Neural progenitor cell (in vitro differentiated cells): ENCODE results near the gene NEDD9. TPM values are rescaled to one million over a fixed set of nuclear protein-coding genes. Genes with fewer than 3 reads are reported as not detected.

ENCODE experiments used
- DNase-seq: peaks from one replicate; pipeline ENCODE4 v3.0.0-alpha.2; 2016; ENCODE audit warnings: low spot score
- H2AFZ ChIP-seq: fragments of 200-600 bp; sonication (generic); replicated peaks from 2 replicates; pipeline ENCODE4 v1.6.1; 2016; ENCODE audit warnings: antibody characterized with exemption
- H3F3A ChIP-seq: fragments of 200-600 bp; sonication (generic); 2 replicates; pipeline ENCODE4 v1.6.1; 2016; ENCODE audit warnings: antibody characterized with exemption, low read depth
- H3K27ac ChIP-seq: fragments of 200-600 bp; sonication (generic); 2 replicates; pipeline ENCODE4 v1.5.1; 2016; ENCODE audit warnings: mild to moderate bottlenecking
- H3K27me3 ChIP-seq: fragments of 200-600 bp; sonication (generic); 2 replicates; pipeline ENCODE4 v1.6.1; 2016; ENCODE audit warnings: mild to moderate bottlenecking, moderate library complexity
- H3K36me3 ChIP-seq: fragments of 200-600 bp; sonication (generic); 2 replicates; pipeline ENCODE4 v1.5.1; 2016
- H3K4me1 ChIP-seq: fragments of 200-600 bp; sonication (generic); 2 replicates; pipeline ENCODE4 v1.6.1; 2016; ENCODE audit warnings: mixed run types
- H3K4me2 ChIP-seq: fragments of 200-600 bp; sonication (generic); 2 replicates; pipeline ENCODE4 v1.6.1; 2016
- H3K4me3 ChIP-seq: fragments of 200-600 bp; sonication (generic); 2 replicates; pipeline ENCODE4 v1.5.1; 2016
- H3K79me2 ChIP-seq: fragments of 200-600 bp; sonication (generic); 2 replicates; pipeline ENCODE4 v1.6.1; 2016; ENCODE audit warnings: low read depth
- H3K9ac ChIP-seq: fragments of 200-600 bp; sonication (generic); 2 replicates; pipeline ENCODE4 v1.6.1; 2016
- H3K9me3 ChIP-seq: fragments of 200-600 bp; sonication (generic); 2 replicates; pipeline ENCODE4 v1.5.1; 2016; ENCODE audit warnings: low read depth
- H4K20me1 ChIP-seq: fragments of 200-600 bp; sonication (generic); 2 replicates; pipeline ENCODE4 v1.6.1; 2016; ENCODE audit warnings: low read depth
- H3K27ac Mint-ChIP-seq: 3 replicates; pipeline ENCODE4 v1.8.0; 2021; ENCODE audit warnings: mixed read lengths
- H3K27me3 Mint-ChIP-seq: 2 replicates; pipeline ENCODE4 v1.8.0; 2022; ENCODE audit warnings: low read depth, mild to moderate bottlenecking, inconsistent platforms, moderate library complexity, mixed read lengths; ENCODE audit not compliant: insufficient read depth
- H3K36me3 Mint-ChIP-seq: 3 replicates; pipeline ENCODE4 v1.8.0; 2021; ENCODE audit warnings: mixed read lengths
- H3K4me1 Mint-ChIP-seq: 3 replicates; pipeline ENCODE4 v1.8.0; 2021; ENCODE audit warnings: mixed read lengths
- H3K4me3 Mint-ChIP-seq: 3 replicates; pipeline ENCODE4 v1.8.0; 2021; ENCODE audit warnings: mild to moderate bottlenecking, moderate library complexity, mixed read lengths
- H3K9me3 Mint-ChIP-seq: 3 replicates; pipeline ENCODE4 v1.8.0; 2020; ENCODE audit warnings: mixed read lengths
- CTCF ChIP-seq: fragments of 200-600 bp; sonication (generic); IDR thresholded peaks from 2 replicates; pipeline ENCODE4 v1.5.1; 2017; ENCODE audit warnings: antibody characterized with exemption, mild to moderate bottlenecking
- EZH2 ChIP-seq: fragments of 200-600 bp; sonication (generic); IDR thresholded peaks from 2 replicates; pipeline ENCODE4 v1.6.1; 2017; ENCODE audit warnings: antibody characterized with exemption, mild to moderate bottlenecking, moderate library complexity
- EZH2phosphoT487 ChIP-seq: fragments of 200-600 bp; sonication (generic); IDR thresholded peaks from 2 replicates; pipeline ENCODE4 v1.6.1; 2017; ENCODE audit warnings: antibody characterized with exemption
- total RNA-seq: library from RNA; depleted of rRNA; stranded (reverse); fragments of >200 nt; gene quantifications from 2 replicates; pipeline ENCODE4 v1.2.3, GENCODE V29; 2015; ENCODE audit warnings: low replicate concordance

Gene NEDD9
- total RNA-seq, 1 donor from 2014 or later = 4.9 TPM

- H3K4me1 ChIP-seq = peaks cover 30% of the 10 kb centered on the region
- peaks cover 5% of the 10 kb centered on the region for H3F3A ChIP-seq
- H3K4me2 ChIP-seq = no peak overlapping the region
- no peak overlapping the region for H2AFZ ChIP-seq
- no peak overlapping the region for H3K9ac ChIP-seq
- no peak for DNase-seq
- no peak overlapping the region for H3K4me3 ChIP-seq
- Mint-ChIP-seq H3K4me1 (peaks cover 65% of the 10 kb centered on the region), H3K9me3 (no peaks in the 10 kb centered on the region), H3K36me3 (peaks cover 51% of the 10 kb centered on the region), H3K27me3 (no peaks in the 10 kb centered on the region), H3K27ac (no peak overlapping the region), H3K4me3 (no peak overlapping the region)
- H3K27me3 ChIP-seq = no peaks in the 10 kb centered on the region
- no peaks in the 10 kb centered on the region for H3K9me3 ChIP-seq
- no peaks in the 10 kb centered on the region for H3K79me2 ChIP-seq
- TF ChIP-seq CTCF (no peak), EZH2 (no peak), EZH2phosphoT487 (no peak)
- H3K27ac ChIP-seq = no peak overlapping the region
- H4K20me1 ChIP-seq = no peaks in the 10 kb centered on the region
- no peaks in the 10 kb centered on the region for H3K36me3 ChIP-seq
Measured at GRCh38 chr6:11208854-11209253, 23.6 kb downstream of the NEDD9 start.

DNA sequence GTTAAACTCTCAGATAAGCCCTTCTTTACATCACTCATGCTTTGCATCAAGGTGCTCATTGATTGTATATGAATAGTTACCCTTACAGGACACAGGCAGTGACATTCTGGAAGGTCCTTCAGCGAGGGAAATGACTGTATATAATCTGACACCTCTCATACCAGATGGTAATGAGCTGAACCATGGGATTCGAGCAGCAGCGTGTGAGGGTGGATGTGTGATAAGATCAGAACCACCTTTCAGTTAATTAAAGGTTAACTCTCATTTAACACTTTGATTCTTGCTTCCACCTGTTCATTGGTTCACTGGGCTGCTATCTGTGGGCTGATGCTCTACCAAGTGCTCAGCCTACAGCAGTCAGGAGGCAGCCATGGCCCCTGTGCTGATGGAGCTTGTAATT lies 24.2 kb downstream of the NEDD9 start:
- no peak for TF ChIP-seq EZH2phosphoT487
- no peak for TF ChIP-seq EZH2
- no peak for TF ChIP-seq CTCF
- H3K9ac ChIP-seq = no peak overlapping the region
- no peak overlapping the region for H3K4me2 ChIP-seq
- no peaks in the 10 kb centered on the region for H3K27me3 ChIP-seq
- no peak overlapping the region for H3K4me3 ChIP-seq
- Mint-ChIP-seq H3K36me3 (peaks cover 47% of the 10 kb centered on the region), H3K27me3 (peaks cover 2% of the 10 kb centered on the region), H3K4me3 (no peak overlapping the region), H3K4me1 (peaks cover 68% of the 10 kb centered on the region), H3K9me3 (no peaks in the 10 kb centered on the region), H3K27ac (no peak overlapping the region)
- peaks cover 11% of the 10 kb centered on the region for H3F3A ChIP-seq
- no peak overlapping the region for H2AFZ ChIP-seq
- H3K9me3 ChIP-seq = no peaks in the 10 kb centered on the region
- no peak overlapping the region for H3K27ac ChIP-seq
- no peaks in the 10 kb centered on the region for H3K36me3 ChIP-seq
- no peaks in the 10 kb centered on the region for H3K79me2 ChIP-seq
- peaks cover 36% of the 10 kb centered on the region for H3K4me1 ChIP-seq
- H4K20me1 ChIP-seq = no peaks in the 10 kb centered on the region
- no peak for DNase-seq

DNA sequence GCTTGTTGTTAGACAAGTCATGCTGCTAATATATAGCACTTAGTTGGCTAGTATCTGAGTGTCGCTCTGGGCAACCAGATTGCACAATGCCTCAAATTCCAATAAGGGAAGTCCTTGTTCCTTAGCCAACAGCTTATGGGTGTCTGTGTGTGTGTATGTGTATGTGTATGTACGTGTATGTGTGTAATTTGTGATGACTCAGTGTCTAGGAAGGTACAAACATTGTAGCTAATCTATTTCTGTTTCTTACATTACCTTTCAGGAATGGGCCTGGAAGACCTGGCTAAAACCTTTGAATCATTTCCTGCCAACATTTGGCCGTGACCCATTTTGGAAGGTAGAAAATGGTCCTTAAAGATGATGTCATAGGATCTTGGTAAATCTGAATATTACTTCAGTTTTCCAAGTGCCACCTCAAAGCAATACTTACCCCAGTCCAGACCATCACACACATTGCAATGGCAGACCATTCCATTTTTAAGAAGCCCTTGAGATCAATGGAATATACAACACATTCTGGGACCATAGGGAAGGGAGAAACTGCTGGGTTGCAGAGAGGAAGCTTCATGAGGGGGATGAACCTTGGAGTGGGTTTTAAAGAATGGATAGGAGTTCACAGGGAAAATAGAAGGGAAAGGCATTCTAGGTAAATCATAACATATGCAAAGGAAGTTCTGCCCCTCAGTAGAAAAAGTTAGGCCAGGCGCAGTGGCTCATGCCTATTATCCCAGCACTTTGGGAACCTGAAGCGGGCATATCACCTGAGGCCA lies 25.1 kb downstream of the NEDD9 start:
- no peak for TF ChIP-seq EZH2phosphoT487
- Histone ChIP-seq H3K27ac (no peak overlapping the region), H3F3A (peaks cover 20% of the 10 kb centered on the region), H3K9ac (no peak overlapping the region), H3K79me2 (no peaks in the 10 kb centered on the region), H3K4me3 (no peak overlapping the region), H3K27me3 (no peaks in the 10 kb centered on the region), H4K20me1 (no peaks in the 10 kb centered on the region), H3K36me3 (no peaks in the 10 kb centered on the region), H3K9me3 (no peaks in the 10 kb centered on the region), H3K4me1 (peaks cover 45% of the 10 kb centered on the region), H2AFZ (no peak overlapping the region), H3K4me2 (no peak overlapping the region)
- Mint-ChIP-seq H3K9me3 (no peaks in the 10 kb centered on the region), H3K27ac (no peak overlapping the region), H3K4me1 (peaks cover 76% of the 10 kb centered on the region), H3K27me3 (peaks cover 2% of the 10 kb centered on the region), H3K36me3 (peaks cover 41% of the 10 kb centered on the region), H3K4me3 (no peak overlapping the region)
- DNase-seq = no peak

DNA sequence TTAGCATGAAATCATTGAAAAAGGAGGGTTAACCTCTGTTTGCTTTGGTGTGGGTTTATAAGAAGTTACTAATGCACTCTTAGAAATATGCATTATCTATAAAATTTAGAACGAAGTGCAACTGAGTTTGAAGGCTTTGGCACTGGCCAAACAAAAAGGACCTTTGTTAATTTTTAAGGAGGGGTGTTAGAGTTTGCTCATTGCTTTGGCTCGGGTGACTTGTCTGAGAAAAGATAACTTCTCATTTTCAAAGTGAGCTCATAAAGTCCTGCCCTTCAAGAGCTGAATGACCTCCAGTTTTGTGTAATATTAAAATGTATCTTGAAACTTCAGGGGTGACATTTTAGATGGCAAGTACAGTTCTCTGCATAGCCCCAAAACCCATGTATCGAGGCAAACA lies 25.9 kb downstream of the NEDD9 start:
- TF ChIP-seq EZH2phosphoT487 = no peak
- no peak for TF ChIP-seq EZH2
- no peak for TF ChIP-seq CTCF
- peaks cover 22% of the 10 kb centered on the region for H3F3A ChIP-seq
- H3K4me1 Mint-ChIP-seq = peaks cover 77% of the 10 kb centered on the region
- H3K4me1 ChIP-seq = peaks cover 45% of the 10 kb centered on the region
- H3K27ac Mint-ChIP-seq = peak overlapping the region; percentile 37
- no peaks in the 10 kb centered on the region for H3K9me3 Mint-ChIP-seq
- H3K27ac ChIP-seq = no peak overlapping the region
- no peaks in the 10 kb centered on the region for H3K36me3 ChIP-seq
- no peaks in the 10 kb centered on the region for H4K20me1 ChIP-seq
- DNase-seq = no peak
- H3K4me3 Mint-ChIP-seq = no peak overlapping the region
- peaks cover 2% of the 10 kb centered on the region for H3K27me3 Mint-ChIP-seq
- peaks cover 39% of the 10 kb centered on the region for H3K36me3 Mint-ChIP-seq
- H2AFZ ChIP-seq = no peak overlapping the region
- H3K4me3 ChIP-seq = no peak overlapping the region
- no peaks in the 10 kb centered on the region for H3K79me2 ChIP-seq
- H3K27me3 ChIP-seq = no peaks in the 10 kb centered on the region
- no peaks in the 10 kb centered on the region for H3K9me3 ChIP-seq
- H3K9ac ChIP-seq = no peak overlapping the region
- H3K4me2 ChIP-seq = no peak overlapping the region
